Smooth muscle cell of the brain vasculature (primary cell): ENCODE results near the gene RAD51B.
A peak's percentile ranks its signal among the peaks of the same experiment; 100 is the strongest.
"Not testable (repeated sequence)": the region's sequence is repeated elsewhere in the genome, so short reads cannot be mapped to it uniquely, and the experiment has no call there.

ENCODE experiments used
- DNase-seq: peaks from one replicate; pipeline ENCODE4 v3.0.0-alpha.2; 2012; ENCODE audit warnings: low read depth, low spot score

The RAD51B gene

DNA sequence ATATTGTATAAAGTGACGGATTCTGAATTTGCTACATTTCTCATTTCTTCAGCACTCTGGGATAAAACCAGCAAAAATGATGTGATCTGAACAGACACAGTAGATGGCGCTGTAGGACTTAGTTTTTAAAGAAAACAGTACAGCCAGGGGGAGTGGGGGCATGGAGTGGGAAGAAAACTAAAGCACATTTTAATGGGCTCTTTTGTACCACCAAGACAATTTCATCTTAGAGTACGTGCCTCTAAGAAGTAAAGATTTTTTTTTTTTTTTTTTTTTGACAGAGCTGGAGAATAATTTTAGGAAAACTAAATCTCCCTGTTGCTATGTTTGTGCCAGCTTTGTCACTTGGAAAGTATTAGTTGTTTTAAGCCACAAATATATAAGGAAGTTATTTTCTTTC lies 124.4 kb downstream of the RAD51B start:
- DNase-seq, result peak; percentile 82

DNA sequence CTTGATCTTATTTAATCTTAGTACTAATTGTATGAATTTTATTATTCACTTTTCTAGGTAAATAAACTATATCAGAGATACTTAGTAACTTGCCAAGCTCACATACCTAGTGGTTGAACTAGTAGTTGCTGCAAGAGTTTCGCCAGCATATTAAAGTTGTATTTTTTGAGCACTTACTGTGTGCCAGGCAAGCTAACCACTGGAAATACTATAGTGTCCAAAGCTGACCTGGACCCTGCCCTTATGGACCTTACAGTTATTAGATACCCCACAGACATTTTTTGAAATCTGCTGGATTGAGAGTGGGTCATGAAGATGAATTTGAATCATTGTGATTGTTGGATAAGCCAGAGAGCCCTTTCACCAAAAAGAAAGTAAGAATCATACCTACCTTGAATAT lies 125.0 kb downstream of the RAD51B start:
- DNase-seq, result no peak

DNA sequence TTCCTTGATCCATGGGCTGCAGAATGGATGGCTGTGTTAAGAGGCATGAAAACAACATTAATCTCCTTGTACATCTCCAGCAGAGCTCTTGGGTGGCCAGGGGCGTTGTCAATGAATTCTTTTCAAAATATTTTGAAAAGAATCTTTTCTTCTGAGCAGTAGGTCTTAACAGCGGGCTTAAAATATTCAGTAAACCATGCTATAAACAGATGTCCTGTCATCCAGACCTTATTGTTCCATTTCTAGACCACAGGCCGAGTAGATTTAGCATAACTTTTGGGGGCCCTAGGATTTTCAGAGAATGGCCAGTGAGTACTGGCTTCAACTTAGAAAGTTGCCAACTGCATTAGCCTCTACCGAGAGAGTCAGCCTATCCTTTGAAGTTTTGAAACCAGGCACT lies 130.2 kb downstream of the RAD51B start:
- no peak for DNase-seq

DNA sequence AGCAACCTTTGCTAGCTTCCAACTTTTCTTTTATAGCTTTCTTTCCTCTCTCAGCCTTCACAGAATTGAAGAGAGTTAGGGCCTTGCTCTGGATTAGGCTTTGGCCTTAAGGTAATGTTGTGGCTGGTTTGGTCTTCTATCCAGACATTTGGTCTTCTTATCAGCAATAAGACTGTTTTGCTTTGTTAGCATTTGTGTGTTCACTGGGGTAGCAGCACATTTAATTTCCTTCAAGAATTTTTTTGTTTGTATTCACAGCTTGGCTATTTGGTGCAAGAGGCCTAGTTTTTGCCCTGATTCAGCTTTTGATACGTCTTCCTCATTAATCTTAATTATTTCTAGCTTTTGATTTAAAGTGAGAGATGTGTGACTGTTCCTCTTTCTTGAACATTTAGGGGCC lies 130.8 kb downstream of the RAD51B start:
- DNase-seq, result no peak

DNA sequence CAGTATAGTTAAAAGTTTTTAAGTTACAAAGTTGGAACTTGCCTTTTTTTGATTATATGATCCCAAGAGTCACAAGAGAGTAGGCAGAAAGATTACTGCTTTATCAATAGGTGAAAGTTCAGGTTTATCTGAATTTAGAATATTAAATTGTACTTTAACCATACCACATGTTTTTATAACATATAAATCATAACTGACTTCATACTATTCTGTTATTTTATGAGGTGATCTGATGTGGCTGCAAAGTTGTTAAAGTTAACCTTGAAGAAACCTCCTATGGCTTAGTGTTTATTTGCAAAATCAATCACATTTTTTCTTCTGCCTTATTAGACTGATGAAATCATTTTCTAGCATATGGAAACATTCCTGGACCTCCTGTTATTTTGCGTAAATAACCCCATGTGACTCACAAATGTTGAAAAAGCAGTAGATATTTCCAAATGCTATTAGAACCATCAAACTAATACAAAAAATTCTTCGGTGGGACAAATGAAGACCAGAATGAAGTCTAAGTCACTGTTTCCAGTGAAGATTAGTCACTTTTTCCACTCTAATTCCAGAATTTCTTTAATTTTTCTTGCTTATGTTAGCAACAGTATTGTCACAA lies 132.1 kb downstream of the RAD51B start:
- no peak for DNase-seq

DNA sequence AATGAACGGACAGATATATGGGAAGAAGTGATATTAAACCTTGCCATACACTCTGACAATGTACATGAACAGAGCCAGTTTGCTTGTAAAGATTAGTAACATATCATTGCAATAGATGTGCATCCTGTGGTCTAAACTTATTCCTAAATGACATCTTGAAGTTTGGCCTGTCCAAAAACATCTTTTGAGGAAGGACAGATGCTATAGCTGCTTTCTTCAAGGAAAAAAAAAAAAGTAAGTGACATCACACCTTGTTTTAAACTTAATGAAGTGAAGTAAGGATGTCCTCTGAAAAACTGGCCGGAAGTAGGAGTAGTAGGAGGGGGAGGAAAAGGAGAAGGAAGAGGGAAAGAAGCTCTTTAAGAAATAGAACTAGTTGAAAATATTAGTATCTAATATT lies 132.8 kb downstream of the RAD51B start:
- DNase-seq, result no peak

DNA sequence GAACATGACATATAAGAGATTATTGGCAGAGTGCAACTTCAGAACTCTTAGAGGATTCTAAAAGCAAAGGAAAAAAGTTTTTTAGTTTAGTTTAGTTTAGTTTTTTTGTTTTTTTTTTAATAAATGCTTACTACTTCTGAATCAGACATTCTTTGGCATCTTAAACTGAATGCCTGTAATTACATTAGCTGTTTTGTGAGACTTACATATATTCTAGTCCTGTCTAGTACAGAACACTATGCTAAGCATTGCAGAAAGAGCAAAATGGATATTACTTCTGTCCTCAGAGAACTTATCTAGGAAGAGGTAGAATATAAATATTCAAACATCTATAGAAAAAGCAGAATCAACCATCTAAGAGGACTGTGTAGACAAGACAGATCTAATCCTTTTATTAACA lies 133.2 kb downstream of the RAD51B start:
- no peak for DNase-seq

DNA sequence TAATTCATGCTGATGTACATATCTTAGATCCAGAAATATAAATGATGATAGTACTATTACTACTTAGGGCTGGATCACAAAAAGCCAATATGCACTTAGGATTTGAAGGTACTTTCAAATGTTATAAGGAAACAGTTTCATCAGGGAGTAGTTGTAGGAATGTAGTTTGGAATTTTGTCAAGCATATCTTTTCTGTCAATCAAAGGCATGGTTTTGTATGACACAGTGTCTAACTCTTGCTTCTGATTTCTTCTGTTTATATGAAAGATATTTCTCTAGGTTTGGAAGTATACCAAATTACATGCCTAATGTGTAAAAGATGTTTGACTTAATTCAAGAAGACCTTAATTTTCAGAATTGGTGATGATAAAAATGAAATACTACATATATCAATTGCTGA lies 135.7 kb downstream of the RAD51B start:
- no peak for DNase-seq

DNA sequence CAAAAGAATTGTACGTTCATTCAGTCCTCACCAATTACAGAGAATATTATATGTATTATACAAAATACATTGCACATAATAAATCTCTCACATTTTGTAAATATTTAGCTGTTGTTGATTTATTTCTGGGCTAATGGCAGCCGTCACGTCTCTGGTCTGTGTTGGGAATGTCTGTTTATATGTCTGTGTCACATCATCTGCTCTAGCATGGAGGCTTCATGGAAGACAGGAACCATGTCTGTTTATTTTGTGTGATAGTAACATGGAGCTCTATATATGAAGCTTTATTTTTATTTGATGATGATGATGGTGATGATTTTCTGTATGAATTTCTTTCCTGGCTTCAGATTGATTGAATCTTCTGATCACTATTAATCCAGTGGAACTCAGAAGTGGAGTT lies 138.4 kb downstream of the RAD51B start:
- DNase-seq, result no peak

DNA sequence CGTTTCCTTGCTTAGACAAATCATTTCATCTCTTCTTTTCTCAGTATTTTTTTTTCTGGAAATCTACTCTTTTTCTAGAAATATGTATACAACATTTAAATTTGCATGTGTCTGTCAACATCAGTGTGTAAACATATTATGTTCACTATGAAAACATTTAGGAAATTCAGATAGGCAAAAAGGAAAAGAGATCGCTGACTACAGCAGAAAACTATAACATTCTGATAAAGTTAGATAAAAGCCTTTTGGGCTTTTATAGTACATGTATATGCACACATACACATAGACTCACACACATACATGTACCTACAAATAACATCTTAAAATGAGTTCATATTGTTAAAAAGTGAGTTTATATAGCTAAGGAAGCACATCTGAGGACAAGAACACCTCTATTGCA lies 142.1 kb downstream of the RAD51B start:
- DNase-seq, result no peak

DNA sequence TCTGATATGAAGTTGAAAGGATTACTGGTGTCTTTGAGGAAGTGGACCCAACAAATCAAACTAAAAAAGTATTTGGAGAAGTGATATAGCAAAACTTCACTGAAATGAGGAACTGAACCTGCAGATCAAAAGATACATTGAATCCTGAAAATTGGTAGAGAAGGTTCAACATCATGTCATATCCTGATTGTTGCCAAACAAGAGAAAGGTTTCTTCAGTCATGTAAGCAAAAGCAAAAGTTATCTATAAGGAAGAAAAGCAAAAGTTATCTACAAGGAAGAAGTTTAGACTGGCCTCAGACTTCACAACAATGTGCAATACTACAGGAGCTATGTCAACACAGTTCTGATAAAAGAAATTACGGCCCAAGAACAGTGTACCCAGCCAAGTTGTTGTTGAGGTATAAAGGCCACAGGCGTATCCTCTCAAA lies 142.7 kb downstream of the RAD51B start:
- DNase-seq, result no peak

DNA sequence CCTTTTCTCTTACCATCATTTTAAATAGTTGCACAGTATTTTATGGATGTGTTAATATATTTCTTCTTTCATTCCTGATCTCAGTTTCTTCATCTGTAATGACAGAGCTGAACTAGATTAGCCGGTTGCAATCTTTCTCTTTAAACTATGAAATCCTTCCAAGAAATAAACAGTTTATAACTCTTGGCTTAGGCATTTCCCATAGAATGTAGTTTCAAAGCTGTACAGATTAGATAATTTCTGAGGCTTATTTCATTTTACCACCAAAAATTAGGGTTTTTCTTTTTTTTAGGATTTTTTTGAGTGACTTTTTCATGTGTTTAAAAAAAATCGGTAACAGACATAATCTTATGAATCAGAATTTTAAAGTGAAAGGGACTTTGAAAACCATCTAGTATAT lies 144.0 kb downstream of the RAD51B start:
- DNase-seq, result no peak

DNA sequence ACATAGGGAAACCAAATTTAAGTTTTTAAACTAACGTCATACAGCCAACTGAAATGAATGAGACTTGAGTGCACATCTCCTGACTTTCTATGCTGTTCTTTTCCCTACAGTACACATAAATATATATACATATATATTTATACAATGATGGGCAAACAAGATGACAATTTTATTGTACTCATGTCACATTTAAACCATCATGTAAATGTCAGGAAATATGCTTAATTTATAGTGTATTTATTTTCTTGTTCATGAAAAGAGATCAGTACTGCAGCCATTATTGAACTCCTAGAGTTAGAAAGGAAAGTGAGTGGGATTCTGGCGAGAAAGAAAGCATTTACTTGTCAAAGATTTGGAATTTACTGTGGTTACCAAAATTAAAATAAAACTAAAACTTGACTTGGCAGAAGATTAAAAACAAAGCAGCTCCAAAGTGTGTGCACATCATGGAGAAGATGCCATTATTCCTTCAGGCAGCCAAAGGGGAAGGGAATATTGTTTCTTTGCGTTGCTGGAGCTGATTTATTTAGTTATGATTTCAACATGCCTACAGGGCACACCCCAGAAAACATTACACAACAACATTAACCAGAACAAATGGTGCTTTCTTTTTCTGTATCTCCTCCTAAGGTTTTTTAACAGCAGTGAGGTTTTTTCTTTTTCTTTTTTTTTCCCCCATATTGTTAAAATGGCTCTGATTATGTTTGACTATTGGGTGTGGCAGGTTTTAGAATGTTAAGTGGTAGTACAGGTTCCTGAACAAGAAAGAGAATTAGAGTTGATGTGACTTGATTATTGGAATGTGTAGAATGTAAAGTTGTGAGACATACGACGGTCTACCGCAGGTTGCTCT lies 144.6 kb downstream of the RAD51B start:
- no peak for DNase-seq

DNA sequence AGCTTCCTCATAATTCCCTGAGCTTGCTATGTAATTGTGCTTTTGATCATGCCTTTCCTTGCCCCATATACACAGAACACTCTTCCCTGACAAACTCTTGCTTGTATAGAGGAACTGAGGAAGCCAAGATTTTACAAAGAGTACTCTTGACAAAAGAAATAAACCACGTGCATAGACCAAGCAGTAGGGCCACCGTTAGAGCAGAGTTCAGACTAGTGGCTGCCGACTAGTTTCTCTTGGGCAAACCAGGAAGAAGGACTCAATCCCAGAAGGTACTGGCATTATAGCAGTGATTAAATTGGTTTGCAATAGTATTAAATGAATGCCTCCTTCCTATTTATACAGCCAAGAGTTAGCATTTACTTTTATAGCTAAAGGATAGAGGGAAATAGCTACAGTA lies 146.1 kb downstream of the RAD51B start:
- no peak for DNase-seq

DNA sequence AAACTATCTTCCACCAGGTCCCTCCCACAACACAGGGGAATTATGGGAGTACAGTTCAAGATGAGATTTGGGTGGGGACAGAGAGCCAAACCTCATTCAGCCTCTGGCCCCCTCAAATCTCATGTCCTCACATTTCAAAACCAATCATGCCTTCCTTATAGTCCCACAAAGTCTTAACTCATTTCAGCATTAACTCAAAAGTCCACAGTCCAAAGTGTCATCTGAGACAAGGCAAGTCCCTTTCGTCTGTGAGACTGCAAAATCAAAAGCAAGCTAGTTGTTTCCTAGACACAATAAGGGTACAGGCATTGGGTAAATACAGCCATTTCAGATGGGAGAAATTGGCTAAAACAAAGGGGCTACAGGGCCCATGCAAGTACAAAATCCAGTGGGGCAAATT lies 147.6 kb downstream of the RAD51B start:
- no peak for DNase-seq

DNA sequence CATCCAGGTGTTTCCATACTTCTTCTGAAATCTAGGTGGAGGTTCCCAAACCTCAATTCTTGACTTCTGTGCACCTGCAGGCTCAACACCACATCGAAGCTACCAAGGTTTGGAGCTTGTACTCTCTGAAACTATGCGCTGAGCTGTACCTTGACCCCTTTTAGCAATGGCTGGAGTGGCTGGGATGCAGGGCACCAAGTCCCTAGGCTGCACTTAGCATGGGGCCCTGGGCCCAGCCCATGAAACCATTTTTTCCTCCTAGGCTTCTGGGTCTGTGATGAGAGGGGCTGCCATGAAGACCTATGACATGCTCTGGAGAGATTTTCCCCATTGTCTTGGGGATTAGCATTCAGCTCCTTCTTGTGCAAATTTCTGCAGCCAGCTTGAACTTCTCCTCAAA lies 148.4 kb downstream of the RAD51B start:
- not testable (repeated sequence) for DNase-seq

DNA sequence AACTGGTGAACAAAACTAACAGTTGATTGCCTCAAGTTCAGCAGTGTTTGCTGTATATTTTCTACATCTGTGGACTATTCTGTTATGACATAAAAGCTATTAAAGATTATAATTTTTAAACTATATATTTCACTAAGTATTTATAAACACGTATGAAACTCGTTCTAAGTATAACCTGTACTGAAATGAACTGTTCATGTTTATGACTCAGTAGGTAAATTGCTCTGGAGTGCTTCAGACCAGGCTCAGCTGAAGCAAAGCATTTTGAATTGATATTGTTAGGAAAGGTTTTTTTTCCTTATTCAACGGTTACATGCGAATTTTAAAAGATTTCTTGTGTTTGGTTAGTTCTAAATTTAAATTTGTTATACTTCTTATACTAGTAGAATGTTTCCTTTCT lies 151.3 kb downstream of the RAD51B start:
- DNase-seq, result no peak

DNA sequence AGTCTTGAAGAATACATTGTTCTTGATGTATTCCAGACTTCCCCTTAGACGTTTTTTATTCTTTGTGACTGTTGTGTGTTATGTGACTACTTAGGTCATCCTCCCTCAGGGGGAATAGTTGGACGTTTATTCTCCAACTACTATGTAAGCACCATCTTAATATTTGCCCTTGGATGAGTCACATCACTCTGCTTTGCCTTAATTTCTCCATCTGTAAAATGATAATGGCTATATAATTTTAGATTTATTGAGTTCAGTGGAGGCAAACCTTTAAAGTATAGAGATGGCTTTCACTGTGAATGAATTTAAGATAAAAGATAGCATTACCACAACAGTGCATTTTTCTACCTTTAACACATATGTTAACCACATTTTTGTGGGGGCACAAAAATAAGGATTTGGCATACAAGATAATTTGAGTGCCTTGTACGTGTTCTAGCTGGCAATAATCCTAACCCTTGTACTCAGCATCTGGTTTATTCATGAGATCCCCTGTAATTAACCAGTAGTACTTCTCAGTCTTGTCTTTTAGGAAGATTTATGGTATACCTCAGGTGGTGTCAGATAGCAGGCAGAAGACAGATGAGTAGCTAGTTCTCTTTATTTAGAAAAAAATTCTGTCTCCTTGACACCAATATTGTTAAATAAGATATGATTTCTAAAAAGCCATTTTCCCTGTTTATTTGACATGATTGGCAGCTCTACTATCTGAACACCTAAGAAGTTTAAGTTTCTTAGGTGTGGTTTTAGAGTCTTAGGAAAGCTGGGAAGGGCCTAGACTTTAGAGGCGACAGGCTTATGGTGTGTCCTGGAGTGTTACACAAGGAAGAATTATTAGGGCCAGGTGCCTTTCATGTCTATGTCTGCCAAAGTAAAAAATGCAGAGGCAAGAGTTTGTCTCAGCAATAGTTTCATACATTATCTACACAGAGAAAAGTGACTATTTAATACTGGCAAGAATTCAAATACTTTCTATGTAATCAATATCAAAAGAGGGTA lies 152.3 kb downstream of the RAD51B start:
- DNase-seq, result no peak

DNA sequence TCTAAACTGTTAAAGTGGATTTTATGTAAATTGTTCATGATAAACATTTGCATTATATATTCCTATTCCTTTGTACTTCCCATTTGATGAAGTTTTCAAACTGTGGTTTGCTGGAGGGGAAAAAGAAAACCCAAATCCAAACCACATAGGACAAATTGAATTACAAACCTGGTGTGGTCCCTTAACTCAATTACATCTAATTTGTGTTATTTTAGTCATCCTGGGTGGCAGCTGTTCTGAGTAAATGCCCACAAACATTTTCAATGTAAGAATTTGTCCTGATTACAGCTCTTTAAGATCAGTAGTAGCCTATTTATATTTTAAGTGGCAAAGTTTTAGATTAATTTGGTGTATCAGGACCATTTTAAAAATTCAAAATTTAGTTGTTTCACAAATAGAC lies 153.9 kb downstream of the RAD51B start:
- no peak for DNase-seq

DNA sequence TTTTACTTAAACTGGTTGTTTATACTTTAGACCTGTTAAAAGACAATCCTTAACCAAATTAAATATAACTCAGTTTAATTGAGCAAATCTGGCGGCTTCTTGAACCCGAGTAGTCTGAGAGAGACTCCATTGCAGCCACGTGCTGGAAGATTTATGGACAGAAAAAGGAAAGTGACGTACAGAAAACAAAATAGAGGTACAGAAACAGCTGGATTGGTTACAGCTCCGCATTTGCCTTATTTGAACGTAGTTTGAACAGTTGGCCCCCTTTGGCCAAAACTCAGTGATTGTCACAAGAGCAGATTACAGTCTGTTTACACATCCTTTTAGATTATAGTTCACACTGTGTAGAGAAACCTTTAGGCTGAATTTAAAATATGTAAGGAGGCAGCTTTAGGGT lies 155.9 kb downstream of the RAD51B start:
- DNase-seq, result no peak

DNA sequence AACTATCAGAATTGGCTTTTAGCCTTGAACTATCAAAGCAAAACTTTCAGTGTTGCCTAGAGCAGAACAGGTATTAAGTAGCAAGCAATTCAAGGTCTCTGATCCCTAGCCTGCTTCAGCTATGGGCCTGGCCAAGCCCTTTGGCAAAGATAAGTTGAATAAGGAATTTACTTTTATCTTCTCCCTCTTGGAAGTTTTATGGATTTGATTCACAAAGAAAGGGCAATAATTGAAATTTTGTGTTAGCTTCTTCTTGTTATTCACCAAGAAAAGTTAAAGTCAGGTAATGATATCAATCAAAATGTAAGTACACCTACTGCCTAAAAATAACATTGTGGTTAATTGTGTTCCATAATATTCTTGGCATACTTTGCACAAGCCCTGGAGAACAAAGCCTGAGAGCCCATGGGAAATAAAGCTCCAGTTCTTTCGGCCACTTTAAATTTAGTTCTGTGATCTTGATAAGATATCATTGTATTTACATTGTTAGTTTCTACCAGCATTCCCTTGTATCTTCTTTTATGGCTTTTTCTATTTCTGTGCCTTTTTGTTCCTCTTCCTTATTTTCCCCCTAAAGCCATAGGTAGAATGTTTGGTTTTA lies 158.0 kb downstream of the RAD51B start:
- DNase-seq, result no peak

DNA sequence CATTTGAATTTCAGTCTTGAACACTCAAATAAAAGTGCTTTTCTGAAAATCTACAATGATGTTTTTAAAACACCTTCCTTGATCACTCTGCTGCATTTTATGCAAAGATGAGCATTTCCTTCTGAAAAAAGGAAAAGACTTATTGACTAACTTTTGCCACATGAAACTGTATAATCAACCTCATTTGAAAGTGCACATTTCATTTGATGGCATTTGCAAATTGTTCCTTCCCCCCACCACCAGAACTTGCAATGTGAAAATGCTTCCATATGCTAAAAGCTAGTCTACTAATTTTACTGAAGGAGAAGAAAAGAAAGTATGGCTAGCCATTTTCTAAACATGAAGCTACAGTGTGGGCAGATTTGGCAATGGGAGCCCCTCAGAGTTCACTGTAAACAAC lies 159.2 kb downstream of the RAD51B start:
- DNase-seq, result no peak
